H1 (cell line): ENCODE results near the gene ADNP.

Experiments
- JUN ChIP-seq: IDR thresholded peaks from 2 replicates; pipeline ENCODE4 v1.6.1; 2011; ENCODE audit warnings: low read depth, mild to moderate bottlenecking, improper control_type of control experiment, low read length
- SIN3A ChIP-seq, 2 experiments: IDR thresholded peaks in 1 of 2; conservative IDR thresholded peaks in 1 of 2; 2 replicates each; pipeline ENCODE4 v1.6.1; 2011 to 2012; ENCODE audit warnings: low read length in 2 of 2, improper control_type of control experiment in 1 of 2, low read depth in 1 of 2, mild to moderate bottlenecking in 1 of 2
- YY1 ChIP-seq: IDR thresholded peaks from 2 replicates; pipeline ENCODE4 v1.6.1; 2011; ENCODE audit warnings: low read depth, mild to moderate bottlenecking, low read length
- TF ChIP-seq, protein P1 (sequence below), 3 experiments: IDR thresholded peaks; 1 replicate in 2 of 3; 2 replicates in 1 of 3; pipeline versions ENCODE4 v1.5.1 to v1.6.1; 2011; ENCODE audit warnings: low read length in 3 of 3, mild to moderate bottlenecking in 3 of 3, inconsistent platforms in 2 of 3, low read depth in 1 of 3, moderate library complexity in 1 of 3; ENCODE audit not compliant: insufficient read depth in 1 of 3; ENCODE audit errors: control extremely low read depth in 1 of 3

DNA sequence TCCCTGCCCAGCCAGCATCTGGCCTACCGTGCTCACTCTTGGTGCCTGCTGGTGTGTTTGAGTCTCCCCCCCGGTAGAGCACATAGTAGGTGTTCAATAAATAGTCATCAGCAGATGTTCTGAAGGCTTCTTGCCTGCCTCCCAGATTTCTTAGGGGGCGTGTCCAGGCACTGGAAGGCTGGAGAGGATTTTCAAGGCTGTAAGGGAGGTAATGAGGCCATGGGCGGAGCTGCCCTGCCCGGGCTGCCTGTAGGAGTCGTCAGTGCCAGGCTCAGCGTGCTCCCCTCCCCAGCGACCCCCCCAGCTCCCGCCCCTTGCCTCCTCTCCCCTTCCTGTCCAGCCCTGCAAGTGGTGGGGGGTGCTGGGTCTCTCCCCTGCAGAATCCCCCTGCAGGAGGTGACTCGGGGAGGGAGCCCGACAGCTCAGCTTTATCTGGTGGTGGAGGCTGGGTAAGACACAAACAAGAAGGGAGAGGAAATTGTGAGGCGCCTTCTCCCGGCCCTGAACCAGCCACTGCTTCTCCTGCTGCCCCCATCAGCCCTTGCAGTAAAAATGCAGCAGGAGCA lies 80.4 kb downstream of the ADNP start:
- TF ChIP-seq JUN = no peak
- TF ChIP-seq YY1 = no peak
- TF ChIP-seq, protein P1, sequence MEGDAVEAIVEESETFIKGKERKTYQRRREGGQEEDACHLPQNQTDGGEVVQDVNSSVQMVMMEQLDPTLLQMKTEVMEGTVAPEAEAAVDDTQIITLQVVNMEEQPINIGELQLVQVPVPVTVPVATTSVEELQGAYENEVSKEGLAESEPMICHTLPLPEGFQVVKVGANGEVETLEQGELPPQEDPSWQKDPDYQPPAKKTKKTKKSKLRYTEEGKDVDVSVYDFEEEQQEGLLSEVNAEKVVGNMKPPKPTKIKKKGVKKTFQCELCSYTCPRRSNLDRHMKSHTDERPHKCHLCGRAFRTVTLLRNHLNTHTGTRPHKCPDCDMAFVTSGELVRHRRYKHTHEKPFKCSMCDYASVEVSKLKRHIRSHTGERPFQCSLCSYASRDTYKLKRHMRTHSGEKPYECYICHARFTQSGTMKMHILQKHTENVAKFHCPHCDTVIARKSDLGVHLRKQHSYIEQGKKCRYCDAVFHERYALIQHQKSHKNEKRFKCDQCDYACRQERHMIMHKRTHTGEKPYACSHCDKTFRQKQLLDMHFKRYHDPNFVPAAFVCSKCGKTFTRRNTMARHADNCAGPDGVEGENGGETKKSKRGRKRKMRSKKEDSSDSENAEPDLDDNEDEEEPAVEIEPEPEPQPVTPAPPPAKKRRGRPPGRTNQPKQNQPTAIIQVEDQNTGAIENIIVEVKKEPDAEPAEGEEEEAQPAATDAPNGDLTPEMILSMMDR (IDR thresholded peaks at IDR 0.05; ENCODE audit: control extremely low read depth in 1 of 3, insufficient read depth in 1 of 3, low read depth in 1 of 3, low read length in 3 of 3) = peak in 2 of 3 experiments; percentile 5 to 18; a peak in 2 of 4 replicates
- no peak for TF ChIP-seq SIN3A (conservative IDR thresholded peaks at IDR 0.05 in 1 of 2, IDR thresholded peaks at IDR 0.05 in 1 of 2; ENCODE audit: low read depth in 1 of 2, low read length in 2 of 2)
